BLaER1 treated with 17β-estradiol and CSF1 and Interleukin-3, amounts not matched to agents 10 nM and 100 nM (cell line): ENCODE measurements around the gene SLC25A21.
"Not testable (repeated sequence)": the region's sequence is repeated elsewhere in the genome, so short reads cannot be mapped to it uniquely, and the experiment has no call there.

ENCODE experiments used
- H3K27ac ChIP-seq, 11 experiments: shearing (Covaris generic); formaldehyde crosslinking; 2 replicates each; pipeline ENCODE4 v1.8.1; 2022
- H3K27me3 ChIP-seq, 11 experiments: shearing (Covaris generic); formaldehyde crosslinking; 2 replicates each; pipeline ENCODE4 v1.8.1; 2022
- H3K36me3 ChIP-seq, 11 experiments: shearing (Covaris generic); formaldehyde crosslinking; 2 replicates each; pipeline ENCODE4 v1.8.1; 2022
- H3K4me1 ChIP-seq, 10 experiments: shearing (Covaris generic); formaldehyde crosslinking; 2 replicates each; pipeline ENCODE4 v1.8.1; 2022
- H3K4me2 ChIP-seq, 11 experiments: shearing (Covaris generic); formaldehyde crosslinking; 2 replicates each; pipeline ENCODE4 v1.8.1; 2022
- H3K4me3 ChIP-seq, 10 experiments: shearing (Covaris generic); formaldehyde crosslinking; 2 replicates each; pipeline ENCODE4 v1.8.1; 2022
- H3K9ac ChIP-seq, 11 experiments: shearing (Covaris generic); formaldehyde crosslinking; 2 replicates each; pipeline ENCODE4 v1.8.1; 2022
- H3K9me3 ChIP-seq, 11 experiments: shearing (Covaris generic); formaldehyde crosslinking; replicated peaks in 1 of 11; 2 replicates each; pipeline ENCODE4 v1.8.1; 2022
- H4K20me1 ChIP-seq, 11 experiments: shearing (Covaris generic); formaldehyde crosslinking; 2 replicates each; pipeline ENCODE4 v1.8.1; 2022
- Cebpa-rat ChIP-seq, 11 experiments: shearing (Covaris generic); IDR thresholded peaks; 2 replicates each; pipeline ENCODE4 v1.8.1; 2022

SLC25A21 gene

DNA sequence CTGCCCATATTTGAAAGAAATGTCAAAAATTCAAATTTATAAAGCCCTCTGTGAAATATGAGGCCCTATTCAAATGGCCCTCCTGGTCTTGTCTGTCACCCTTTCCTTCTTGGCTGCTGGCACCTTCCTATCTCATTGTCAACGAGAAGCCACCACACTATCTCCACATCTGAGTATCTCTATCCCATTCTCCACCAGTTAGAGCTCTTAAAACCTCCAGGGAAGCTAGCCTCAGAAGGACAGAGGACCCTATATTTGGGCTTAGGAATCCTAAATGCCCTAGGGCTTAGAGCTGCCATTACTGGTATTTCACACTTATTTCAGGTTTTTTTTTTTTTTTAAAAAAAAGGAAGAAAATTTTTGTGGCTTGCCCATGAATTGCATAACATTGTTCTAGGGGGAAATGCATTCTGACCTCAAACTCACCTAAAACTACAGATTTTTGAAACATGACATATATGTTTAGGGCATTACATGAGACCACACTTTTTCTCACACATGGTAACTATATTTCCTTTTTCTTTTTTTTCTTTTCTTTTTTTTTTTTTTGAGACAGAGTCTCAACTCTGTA lies 25.0 kb downstream of the SLC25A21 start:
- peaks cover 3 to 30% (median 21%) of the 10 kb centered on the region in 10 experiments; a peak in 16 of 20 replicates for H3K4me1 ChIP-seq
- H3K9me3 ChIP-seq = no peaks in the 10 kb centered on the region
- H3K9ac ChIP-seq = no peak overlapping the region
- H3K36me3 ChIP-seq = no peaks in the 10 kb centered on the region
- H3K4me3 ChIP-seq = no peak overlapping the region
- no peaks in the 10 kb centered on the region for H4K20me1 ChIP-seq
- H3K4me2 ChIP-seq = peak overlapping the region in 6 of 11 experiments; percentile 3 to 64 (median 46); a peak in 9 of 22 replicates
- TF ChIP-seq Cebpa-rat (IDR thresholded peaks at IDR 0.05) = peak in 1 of 11 experiments; percentile 40; a peak in 1 of 22 replicates
- H3K27ac ChIP-seq = peak overlapping the region in 4 of 11 experiments; percentile 16 to 60 (median 46); a peak in 7 of 22 replicates
- H3K27me3 ChIP-seq = no peaks in the 10 kb centered on the region

DNA sequence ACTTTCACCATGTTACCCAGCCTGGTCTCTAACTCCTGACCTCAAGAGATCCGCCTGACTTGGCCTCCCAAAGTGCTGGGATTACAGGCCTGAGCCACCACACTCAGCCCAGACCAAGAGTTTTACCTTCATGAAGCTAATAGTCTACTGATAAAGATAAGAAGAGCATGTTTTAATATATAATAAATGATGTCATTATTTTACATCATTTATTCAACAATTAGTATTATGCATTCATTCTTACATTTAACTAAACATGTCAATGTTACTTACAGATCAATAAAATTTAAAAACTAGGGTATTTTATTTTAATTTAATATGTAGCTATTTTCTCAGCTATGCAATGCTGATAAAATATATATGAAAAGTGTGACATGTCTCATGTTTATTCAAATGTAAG lies 26.0 kb downstream of the SLC25A21 start:
- not testable (repeated sequence) for H3K9ac ChIP-seq, H3K4me2 ChIP-seq, H3K9me3 ChIP-seq, H3K27me3 ChIP-seq, H4K20me1 ChIP-seq, H3K36me3 ChIP-seq, H3K4me3 ChIP-seq
- H3K4me1 ChIP-seq = peaks cover 3 to 30% (median 21%) of the 10 kb centered on the region in 10 experiments; a peak in 16 of 20 replicates
- H3K27ac ChIP-seq = peak overlapping the region in 1 of 11 experiments; percentile 26; a peak in 1 of 22 replicates

DNA sequence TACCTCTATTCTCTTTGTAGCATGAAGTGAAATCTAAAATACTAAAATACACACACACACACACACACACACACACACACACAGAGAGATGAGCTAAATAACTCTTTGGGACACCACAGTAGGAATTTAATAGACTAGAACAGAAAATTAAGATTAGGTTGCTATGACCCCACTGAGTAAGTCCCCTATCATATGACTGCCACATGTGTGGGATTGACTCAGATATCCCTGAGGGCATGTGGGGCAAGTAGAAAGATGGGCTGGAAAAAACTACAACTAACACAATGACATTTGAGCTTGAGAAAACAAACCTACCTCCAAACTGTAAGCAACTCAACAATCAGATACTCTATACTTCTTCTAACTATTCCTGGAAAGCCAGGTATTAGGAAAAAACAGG lies 27.0 kb downstream of the SLC25A21 start:
- H3K4me3 ChIP-seq = no peak overlapping the region
- H3K4me1 ChIP-seq = peaks cover 3 to 30% (median 21%) of the 10 kb centered on the region in 10 experiments; a peak in 17 of 20 replicates
- no peaks in the 10 kb centered on the region for H3K9me3 ChIP-seq
- H3K27me3 ChIP-seq = no peaks in the 10 kb centered on the region
- no peak overlapping the region for H3K4me2 ChIP-seq
- H3K9ac ChIP-seq = no peak overlapping the region
- H3K36me3 ChIP-seq = no peaks in the 10 kb centered on the region
- no peaks in the 10 kb centered on the region for H4K20me1 ChIP-seq
- TF ChIP-seq Cebpa-rat (IDR thresholded peaks at IDR 0.05) = no peak
- H3K27ac ChIP-seq = no peak overlapping the region

DNA sequence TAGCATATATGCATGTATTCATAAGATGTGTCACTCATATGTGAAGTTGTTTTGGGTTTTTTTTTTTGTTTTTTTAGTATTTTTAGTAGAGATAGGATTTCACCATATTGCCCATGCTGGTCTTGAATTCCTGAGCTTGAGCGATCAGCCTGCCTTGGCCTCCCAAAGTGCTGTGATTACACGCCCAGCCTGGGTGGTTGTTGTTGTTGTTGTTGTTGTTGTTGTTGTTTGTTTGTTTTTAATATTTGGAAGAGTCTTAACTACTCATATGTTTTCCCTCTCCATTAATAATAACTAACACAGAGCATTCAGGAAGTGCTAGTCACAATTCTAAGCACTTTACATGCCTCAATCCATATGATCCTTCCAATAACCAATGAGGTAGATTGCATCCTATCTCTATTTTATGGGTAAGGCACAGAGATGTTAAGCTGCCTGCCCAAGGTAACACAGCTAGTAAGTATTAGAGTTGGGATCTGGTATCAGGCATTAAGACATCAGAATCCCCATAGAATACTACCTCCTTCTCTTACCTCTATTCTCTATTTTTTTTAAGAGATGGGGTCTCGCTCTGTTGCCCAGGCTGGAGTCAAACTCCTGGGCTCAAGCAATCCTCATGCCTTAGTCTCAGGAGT lies 27.6 kb downstream of the SLC25A21 start:
- H3K4me1 ChIP-seq = peaks cover 9 to 36% (median 25%) of the 10 kb centered on the region in 10 experiments
- no peak overlapping the region for H3K9ac ChIP-seq
- H3K27me3 ChIP-seq = no peaks in the 10 kb centered on the region
- no peaks in the 10 kb centered on the region for H3K36me3 ChIP-seq
- H4K20me1 ChIP-seq = no peaks in the 10 kb centered on the region
- no peak overlapping the region for H3K27ac ChIP-seq
- no peak overlapping the region for H3K4me3 ChIP-seq
- no peaks in the 10 kb centered on the region for H3K9me3 ChIP-seq
- H3K4me2 ChIP-seq = no peak overlapping the region
- no peak for TF ChIP-seq Cebpa-rat (IDR thresholded peaks at IDR 0.05)

DNA sequence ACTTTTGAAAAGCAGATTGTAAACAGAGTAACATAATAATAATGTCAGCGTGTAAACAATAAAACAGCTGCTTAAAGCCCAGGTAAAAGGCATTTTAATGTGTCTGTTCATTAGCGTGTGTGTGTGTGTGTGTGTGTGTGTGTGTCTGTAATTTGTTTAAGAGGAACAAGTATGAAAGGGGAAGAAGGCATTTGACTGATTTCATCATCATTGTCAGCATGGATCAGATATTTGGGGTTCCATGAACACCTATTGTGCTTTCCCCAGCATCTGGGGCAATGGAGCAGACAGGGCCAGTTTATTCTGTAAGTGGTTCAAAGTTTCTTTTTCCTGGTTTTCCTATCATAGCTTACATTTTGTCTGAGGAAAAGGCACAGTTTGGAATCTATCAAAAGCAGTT lies 28.9 kb downstream of the SLC25A21 start:
- Histone ChIP-seq H3K9me3 (no peaks in the 10 kb centered on the region), H3K4me2 (peak overlapping the region in 5 of 11 experiments; percentile 10 to 47 (median 28); a peak in 7 of 22 replicates), H3K9ac (no peak overlapping the region), H3K4me3 (no peak overlapping the region), H3K36me3 (no peaks in the 10 kb centered on the region), H3K27ac (no peak overlapping the region), H4K20me1 (no peaks in the 10 kb centered on the region), H3K4me1 (peaks cover 13 to 37% (median 26%) of the 10 kb centered on the region in 10 experiments), H3K27me3 (no peaks in the 10 kb centered on the region)
- no peak for TF ChIP-seq Cebpa-rat (IDR thresholded peaks at IDR 0.05)

DNA sequence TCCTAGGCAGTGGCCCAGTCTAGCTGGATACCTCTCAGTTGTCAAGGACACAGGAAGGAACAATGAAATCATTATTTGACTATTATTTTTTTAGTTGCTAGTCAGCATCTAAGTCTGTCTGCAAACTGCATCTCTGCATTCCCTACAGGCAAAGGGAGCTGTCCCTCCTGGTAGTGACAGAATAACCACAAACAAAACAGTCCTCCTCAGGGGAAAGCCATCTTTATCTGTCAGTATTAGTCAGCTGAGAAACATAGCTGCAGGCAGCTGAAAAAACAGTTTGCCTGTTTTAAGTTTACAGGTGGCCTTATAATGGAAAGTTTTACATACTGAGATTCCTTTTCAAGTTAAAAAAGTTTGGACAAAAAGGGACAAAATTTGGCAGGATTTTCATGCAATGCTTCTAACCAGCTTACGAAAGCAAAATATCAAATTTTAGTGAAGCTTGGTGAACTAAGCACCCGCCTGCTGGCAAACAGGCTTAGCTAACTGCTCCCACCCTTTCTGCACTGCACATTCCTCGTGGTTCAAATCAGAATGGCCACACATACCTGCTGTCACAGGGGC lies 29.5 kb downstream of the SLC25A21 start:
- H3K4me3 ChIP-seq = no peak overlapping the region
- H3K4me1 ChIP-seq = peaks cover 13 to 36% (median 25%) of the 10 kb centered on the region in 10 experiments
- no peak for TF ChIP-seq Cebpa-rat (IDR thresholded peaks at IDR 0.05)
- H3K27me3 ChIP-seq = no peaks in the 10 kb centered on the region
- H3K4me2 ChIP-seq = peak overlapping the region in 5 of 11 experiments; percentile 10 to 47 (median 28); a peak in 6 of 22 replicates
- H3K9ac ChIP-seq = no peak overlapping the region
- H4K20me1 ChIP-seq = no peaks in the 10 kb centered on the region
- no peaks in the 10 kb centered on the region for H3K9me3 ChIP-seq
- H3K36me3 ChIP-seq = no peaks in the 10 kb centered on the region
- no peak overlapping the region for H3K27ac ChIP-seq

DNA sequence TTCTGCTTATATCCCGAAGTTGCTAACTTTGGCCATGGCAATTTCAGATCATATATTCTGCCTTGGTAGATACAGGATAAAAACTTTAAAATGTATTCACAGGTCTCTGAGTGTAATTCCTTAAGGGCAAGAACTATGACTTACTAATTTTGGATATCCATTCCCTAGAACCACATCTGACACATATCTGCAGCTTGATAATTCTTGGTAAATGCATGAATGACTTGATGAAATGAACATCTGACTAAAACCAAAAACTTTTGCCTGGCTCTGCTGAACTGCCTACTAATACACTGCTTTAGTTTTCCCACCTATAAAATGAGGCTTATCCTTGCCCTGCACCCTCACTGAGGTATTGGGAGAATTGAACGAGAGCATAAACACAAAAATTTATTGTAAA lies 32.2 kb downstream of the SLC25A21 start:
- no peak overlapping the region for H3K9ac ChIP-seq
- H3K27ac ChIP-seq = no peak overlapping the region
- peak overlapping the region in 8 of 11 experiments; percentile 24 to 61 (median 38); a peak in 11 of 22 replicates for H3K4me2 ChIP-seq
- no peaks in the 10 kb centered on the region for H3K27me3 ChIP-seq
- no peaks in the 10 kb centered on the region for H4K20me1 ChIP-seq
- TF ChIP-seq Cebpa-rat (IDR thresholded peaks at IDR 0.05) = no peak
- H3K4me1 ChIP-seq = peaks cover 13 to 24% (median 18%) of the 10 kb centered on the region in 10 experiments
- H3K36me3 ChIP-seq = no peaks in the 10 kb centered on the region
- H3K9me3 ChIP-seq = no peaks in the 10 kb centered on the region
- no peak overlapping the region for H3K4me3 ChIP-seq

DNA sequence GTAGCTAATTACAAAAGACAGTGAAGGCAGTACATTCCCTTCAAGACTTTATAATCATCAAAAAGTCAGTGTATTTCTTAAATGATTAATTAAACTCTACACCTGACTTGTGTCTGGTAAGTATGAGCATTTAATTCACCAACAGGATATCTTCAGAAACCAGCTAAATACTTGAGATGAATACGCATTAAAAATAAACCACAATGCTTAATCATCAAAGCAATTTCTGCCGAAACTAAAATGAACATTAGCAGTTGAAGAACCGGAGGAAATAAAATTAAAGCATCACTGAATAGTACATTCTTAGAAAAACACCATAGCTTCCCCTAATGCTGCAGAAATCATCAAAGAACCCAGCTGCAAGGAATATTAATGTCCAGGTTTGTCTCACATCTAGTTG lies 32.7 kb downstream of the SLC25A21 start:
- Histone ChIP-seq H3K27ac (no peak overlapping the region), H3K4me2 (peak overlapping the region in 9 of 11 experiments; percentile 9 to 61 (median 37); a peak in 12 of 22 replicates), H3K9ac (no peak overlapping the region), H3K4me1 (peaks cover 13 to 24% (median 18%) of the 10 kb centered on the region in 10 experiments), H3K9me3 (no peaks in the 10 kb centered on the region), H3K27me3 (no peaks in the 10 kb centered on the region), H3K36me3 (no peaks in the 10 kb centered on the region), H4K20me1 (no peaks in the 10 kb centered on the region), H3K4me3 (no peak overlapping the region)
- no peak for TF ChIP-seq Cebpa-rat (IDR thresholded peaks at IDR 0.05)

DNA sequence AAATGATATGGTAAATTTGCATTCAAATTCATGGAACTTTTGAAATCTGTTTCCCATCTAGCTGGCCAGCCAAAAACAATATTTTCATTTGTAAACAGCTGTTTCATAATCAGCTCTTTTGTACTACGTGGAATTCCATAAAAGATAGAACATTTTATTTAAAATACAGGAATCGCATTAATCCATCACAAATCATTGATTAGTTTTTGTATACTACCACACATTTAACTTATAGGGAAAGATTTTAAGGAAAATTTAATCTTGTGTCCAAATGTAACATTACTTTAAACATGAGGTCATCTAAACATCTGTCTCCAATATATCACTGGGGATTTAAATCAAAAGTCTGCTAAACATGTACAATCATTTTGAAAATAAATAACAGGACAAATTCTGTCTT lies 33.5 kb downstream of the SLC25A21 start:
- H3K4me2 ChIP-seq = no peak overlapping the region
- no peak for TF ChIP-seq Cebpa-rat (IDR thresholded peaks at IDR 0.05)

More for the DNA sequence above, 33.5 kb downstream of the SLC25A21 start:
- Histone ChIP-seq H4K20me1 (no peaks in the 10 kb centered on the region), H3K27ac (no peak overlapping the region), H3K9me3 (no peaks in the 10 kb centered on the region), H3K4me3 (no peak overlapping the region), H3K36me3 (no peaks in the 10 kb centered on the region), H3K9ac (no peak overlapping the region), H3K4me1 (peaks cover 13 to 24% (median 18%) of the 10 kb centered on the region in 10 experiments), H3K27me3 (no peaks in the 10 kb centered on the region)
